GM18498 (cell line): ENCODE data around the gene HOXB9.

Experiments used
- ATAC-seq: cut with Tn5 transposase; IDR thresholded peaks from one replicate; pipeline ENCODE4 v1.9.1; 2021; ENCODE audit warnings: mild to moderate bottlenecking, moderate library complexity; ENCODE audit not compliant: unreplicated experiment

HOXB9 gene

GRCh38 chr17:48599354-48599753 is 26.8 kb downstream of the HOXB9 start:
- ATAC-seq, result no peak

GRCh38 chr17:48598736-48599135 is 27.4 kb downstream of the HOXB9 start:
- no peak for ATAC-seq

GRCh38 chr17:48597778-48598631 is 28.2 kb downstream of the HOXB9 start:
- no peak for ATAC-seq

- ATAC-seq, result no peak
Observed at GRCh38 chr17:48597528-48597777, 28.7 kb downstream of the HOXB9 start.

- ATAC-seq, result no peak
Observed at GRCh38 chr17:48596735-48597527, 29.2 kb downstream of the HOXB9 start.

GRCh38 chr17:48596000-48596734 is 30.0 kb downstream of the HOXB9 start:
- ATAC-seq, result no peak

GRCh38 chr17:48595278-48595999 is 30.7 kb downstream of the HOXB9 start:
- ATAC-seq, result no peak

GRCh38 chr17:48594538-48595277 is 31.4 kb downstream of the HOXB9 start:
- ATAC-seq, result no peak

- ATAC-seq, result no peak
Observed at GRCh38 chr17:48593840-48594537, 32.2 kb downstream of the HOXB9 start.

- no peak for ATAC-seq
Observed at GRCh38 chr17:48593126-48593829, 32.9 kb downstream of the HOXB9 start, which contains the start of gene HOXB5. HOXB5 (minus strand) TSS chr17:48593779; CDS start chr17:48593682, 97 bp downstream.

GRCh38 chr17:48592577-48592976 is 33.6 kb downstream of the HOXB9 start:
- ATAC-seq, result no peak

GRCh38 chr17:48592057-48592514 is 34.1 kb downstream of the HOXB9 start:
- ATAC-seq, result no peak

- ATAC-seq, result no peak
Observed at GRCh38 chr17:48591255-48592056, 34.7 kb downstream of the HOXB9 start.

GRCh38 chr17:48590607-48591161 is 35.5 kb downstream of the HOXB9 start:
- ATAC-seq, result no peak

- no peak for ATAC-seq
Observed at GRCh38 chr17:48589831-48590606, 36.1 kb downstream of the HOXB9 start, which contains the start of gene HOXB3. HOXB3 (minus strand) TSS chr17:48590241; CDS start chr17:48552474, 37,767 bp downstream.

GRCh38 chr17:48589060-48589830 is 36.9 kb downstream of the HOXB9 start:
- no peak for ATAC-seq
